Measurements from ENCODE around the gene TMEM242. TPM values are rescaled to one million over a fixed set of nuclear protein-coding genes. Genes with fewer than 3 reads are reported as not detected.

TMEM242 gene
- polyA plus RNA-seq, 1 of the 3 experiments (the other 2 are of a cell fraction): 7.4 TPM

DNA sequence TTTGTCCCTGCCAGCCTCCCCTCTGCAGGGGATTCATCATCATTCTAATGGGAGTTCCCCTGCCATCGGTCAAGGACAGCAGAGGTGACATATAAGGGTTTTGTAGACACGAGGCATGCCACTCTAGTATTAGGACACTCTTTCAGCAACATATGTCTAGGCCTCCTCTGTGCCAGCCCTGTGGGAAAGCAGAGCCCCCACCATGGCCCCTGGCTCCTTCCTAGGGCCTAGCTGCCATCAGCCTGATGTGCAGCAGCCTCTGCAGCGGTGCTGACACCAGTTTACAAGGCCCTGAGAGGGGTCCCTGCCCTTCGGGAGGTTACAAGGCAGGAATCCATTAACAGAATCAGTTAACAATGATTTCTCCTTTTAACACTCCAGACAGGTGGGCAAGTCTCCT, 32.5 kb downstream of the TMEM242 start (continued):
- no peak for TF ChIP-seq EZH2phosphoT487 (IDR thresholded peaks at IDR 0.05; ENCODE audit: borderline replicate concordance, low read depth)

DNA sequence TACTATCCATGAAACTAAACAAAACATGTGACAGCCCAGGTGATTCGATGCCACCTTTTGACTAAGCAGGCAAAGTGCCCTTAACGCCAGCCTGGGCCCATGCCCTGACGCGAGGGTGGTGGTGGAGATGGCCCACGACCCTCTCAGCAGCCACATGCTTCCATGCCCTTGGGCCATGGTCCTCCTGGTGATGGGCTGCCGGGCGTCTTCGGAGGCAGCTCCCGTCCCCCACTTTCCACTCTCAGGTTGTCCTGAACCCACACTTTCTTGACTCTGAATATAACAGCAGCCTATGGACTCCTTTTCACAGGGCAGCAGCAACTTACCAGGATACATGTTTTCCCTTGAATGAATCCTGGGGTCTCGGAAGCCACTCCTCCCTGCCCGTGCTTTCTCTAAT, 33.6 kb downstream of the TMEM242 start:
- no peak overlapping the region for H3K4me3 ChIP-seq (ENCODE audit: low read depth in 2 of 2, low read length in 1 of 2)
- CTCF ChIA-PET: interaction anchor here (7.5 kb wide), 1 partner anchor 15 kb away, joined by 43 read pairs; no protein-coding TSS in a partner anchor
- no peak overlapping the region for H3K9ac ChIP-seq
- no peaks in the 10 kb centered on the region for H4K20me1 ChIP-seq (ENCODE audit: insufficient read depth)
- H3K4me1 ChIP-seq (ENCODE audit: control insufficient read depth in 1 of 2, insufficient read depth in 2 of 2, low read depth in 1 of 2, low read length in 1 of 2): peaks cover 0 to 2% of the 10 kb centered on the region in 2 experiments; a peak in 1 of 4 replicates
- no peaks in the 10 kb centered on the region for H3K9me2 ChIP-seq
- no peak overlapping the region for H3K4me2 ChIP-seq
- WGBS (ENCODE audit: low lambda C conversion rate): 100% methylated on average over 6 of the region's 11 CpGs
- H3K36me3 ChIP-seq (replicated peaks in 1 of 2; ENCODE audit: control insufficient read depth in 1 of 2, insufficient read depth in 2 of 2, low read length in 1 of 2): peaks cover 14 to 32% of the 10 kb centered on the region in 2 experiments
- POLR2A ChIA-PET: no interaction called here
- H3K27me3 ChIP-seq (ENCODE audit: insufficient read depth): no peaks in the 10 kb centered on the region
- H2AFZ ChIP-seq (ENCODE audit: low read depth): no peak overlapping the region
- no peaks in the 10 kb centered on the region for H3K9me3 ChIP-seq
- no peak for TF ChIP-seq ELF1 (IDR thresholded peaks at IDR 0.05)
- TF ChIP-seq RFX5 (IDR thresholded peaks at IDR 0.05; ENCODE audit: low read length): no peak
- TF ChIP-seq TCF12 (IDR thresholded peaks at IDR 0.05): no peak
- no peak for TF ChIP-seq FOSL2 (IDR thresholded peaks at IDR 0.05; ENCODE audit: borderline replicate concordance, low read depth)
- TF ChIP-seq, protein P1, sequence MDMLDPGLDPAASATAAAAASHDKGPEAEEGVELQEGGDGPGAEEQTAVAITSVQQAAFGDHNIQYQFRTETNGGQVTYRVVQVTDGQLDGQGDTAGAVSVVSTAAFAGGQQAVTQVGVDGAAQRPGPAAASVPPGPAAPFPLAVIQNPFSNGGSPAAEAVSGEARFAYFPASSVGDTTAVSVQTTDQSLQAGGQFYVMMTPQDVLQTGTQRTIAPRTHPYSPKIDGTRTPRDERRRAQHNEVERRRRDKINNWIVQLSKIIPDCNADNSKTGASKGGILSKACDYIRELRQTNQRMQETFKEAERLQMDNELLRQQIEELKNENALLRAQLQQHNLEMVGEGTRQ (IDR thresholded peaks at IDR 0.05; ENCODE audit: borderline replicate concordance, low read depth, low read length): no peak
- no peak for DNase-seq
- H3K27ac ChIP-seq (ENCODE audit: low read depth in 2 of 2, low read length in 1 of 2): no peak overlapping the region
- no peaks in the 10 kb centered on the region for H3F3A ChIP-seq (replicated peaks; ENCODE audit: insufficient read depth)
- H3K79me2 ChIP-seq (ENCODE audit: insufficient read depth): no peaks in the 10 kb centered on the region

DNA sequence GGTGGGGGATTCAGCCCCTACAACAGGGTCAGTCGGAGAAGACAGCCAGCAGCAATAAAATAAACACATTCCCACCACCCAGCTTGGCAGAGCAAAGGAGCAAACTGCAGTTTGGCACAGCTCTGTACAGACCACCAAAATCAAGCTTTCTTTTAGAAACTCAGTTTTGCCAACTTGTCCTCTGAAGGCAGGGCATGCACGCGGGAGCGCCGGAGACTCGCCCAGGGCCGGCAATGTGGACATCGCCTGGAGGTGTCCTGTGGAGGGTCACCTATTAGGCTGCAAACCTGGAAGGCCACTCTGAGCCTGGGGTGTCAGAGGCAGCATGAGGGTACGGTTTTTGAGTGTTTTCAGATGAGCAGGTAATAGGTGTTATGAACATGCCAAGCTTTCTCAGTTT, 34.7 kb downstream of the TMEM242 start:
- no peaks in the 10 kb centered on the region for H4K20me1 ChIP-seq (ENCODE audit: insufficient read depth)
- H3K9me3 ChIP-seq: no peaks in the 10 kb centered on the region
- no peak overlapping the region for H3K4me2 ChIP-seq
- POLR2A ChIA-PET: no interaction called here
- H3K9ac ChIP-seq: no peak overlapping the region
- no peak for DNase-seq
- H3K27me3 ChIP-seq (ENCODE audit: insufficient read depth): no peaks in the 10 kb centered on the region
- TF ChIP-seq, protein P2, sequence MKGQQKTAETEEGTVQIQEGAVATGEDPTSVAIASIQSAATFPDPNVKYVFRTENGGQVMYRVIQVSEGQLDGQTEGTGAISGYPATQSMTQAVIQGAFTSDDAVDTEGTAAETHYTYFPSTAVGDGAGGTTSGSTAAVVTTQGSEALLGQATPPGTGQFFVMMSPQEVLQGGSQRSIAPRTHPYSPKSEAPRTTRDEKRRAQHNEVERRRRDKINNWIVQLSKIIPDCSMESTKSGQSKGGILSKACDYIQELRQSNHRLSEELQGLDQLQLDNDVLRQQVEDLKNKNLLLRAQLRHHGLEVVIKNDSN (IDR thresholded peaks at IDR 0.05; ENCODE audit: borderline replicate concordance, low read depth): no peak
- TF ChIP-seq NRF1 (IDR thresholded peaks at IDR 0.05; ENCODE audit: low read depth, low read length) (no peak), NFIC (IDR thresholded peaks at IDR 0.05; ENCODE audit: borderline replicate concordance) (no peak), TEAD4 (IDR thresholded peaks at IDR 0.05; ENCODE audit: borderline replicate concordance, insufficient read depth) (no peak), FOXJ3 (CRISPR knock-in tag; IDR thresholded peaks at IDR 0.05) (no peak), CHD2 (IDR thresholded peaks at IDR 0.05; ENCODE audit: low read length, partially characterized antibody) (no peak)
- WGBS (ENCODE audit: low lambda C conversion rate): 100% methylated on average over 9 of the region's 9 CpGs
- H2AFZ ChIP-seq (ENCODE audit: low read depth): no peak overlapping the region
- CTCF ChIA-PET: interaction anchor here (1.6 to 7.5 kb wide), 2 partner anchors 14 to 19 kb away, joined by 6 to 43 read pairs; no protein-coding TSS in a partner anchor
- H3K36me3 ChIP-seq (replicated peaks in 1 of 2; ENCODE audit: control insufficient read depth in 1 of 2, insufficient read depth in 2 of 2, low read length in 1 of 2): peaks cover 14 to 32% of the 10 kb centered on the region in 2 experiments
- H3K27ac ChIP-seq (ENCODE audit: low read depth in 2 of 2, low read length in 1 of 2): no peak overlapping the region
- H3K4me1 ChIP-seq (ENCODE audit: control insufficient read depth in 1 of 2, insufficient read depth in 2 of 2, low read depth in 1 of 2, low read length in 1 of 2): peaks cover 0 to 2% of the 10 kb centered on the region in 2 experiments; a peak in 1 of 4 replicates
- no peaks in the 10 kb centered on the region for H3K79me2 ChIP-seq (ENCODE audit: insufficient read depth)
- H3K4me3 ChIP-seq (ENCODE audit: low read depth in 2 of 2, low read length in 1 of 2): no peak overlapping the region
- H3K9me2 ChIP-seq: no peaks in the 10 kb centered on the region
- no peaks in the 10 kb centered on the region for H3F3A ChIP-seq (replicated peaks; ENCODE audit: insufficient read depth)
